Neural cell (in vitro differentiated cells): ENCODE measurements around the gene IST1.

Source experiments
- CTCF ChIP-seq: fragments of 450-650 bp; IDR thresholded peaks from 2 replicates; pipeline ENCODE4 v1.5.1; 2014; ENCODE audit warnings: antibody characterized with exemption, mild to moderate bottlenecking, moderate library complexity; ENCODE audit not compliant: poor library complexity, severe bottlenecking
- EP300 ChIP-seq: fragments of 450-650 bp; conservative IDR thresholded peaks from 2 replicates; pipeline ENCODE4 v1.6.1; 2014; ENCODE audit warnings: antibody characterized with exemption, mild to moderate bottlenecking, moderate library complexity; ENCODE audit not compliant: poor library complexity, severe bottlenecking
- EZH2 ChIP-seq: fragments of 200-600, 300-800 bp; shearing (Covaris generic), sonication (generic); IDR thresholded peaks from 2 replicates; pipeline ENCODE4 v1.6.1; 2014; ENCODE audit warnings: antibody characterized with exemption, low read length, borderline replicate concordance, mild to moderate bottlenecking; ENCODE audit not compliant: insufficient read depth, poor library complexity, severe bottlenecking
- RAD21 ChIP-seq: fragments of 450-650 bp; conservative IDR thresholded peaks from 2 replicates; pipeline ENCODE4 v1.6.1; 2014; ENCODE audit warnings: antibody characterized with exemption, mild to moderate bottlenecking, moderate library complexity
- REST ChIP-seq: IDR thresholded peaks from 2 replicates; pipeline ENCODE4 v1.6.1; 2012; ENCODE audit warnings: borderline replicate concordance
- SMC3 ChIP-seq: fragments of 450-650 bp; conservative IDR thresholded peaks from 2 replicates; pipeline ENCODE4 v1.6.1; 2014; ENCODE audit warnings: antibody characterized with exemption, mild to moderate bottlenecking, moderate library complexity; ENCODE audit not compliant: poor library complexity

- TF ChIP-seq CTCF: no peak
- TF ChIP-seq RAD21: no peak
- TF ChIP-seq EZH2: no peak
- TF ChIP-seq SMC3: no peak
- no peak for TF ChIP-seq EP300
- TF ChIP-seq REST: no peak
Observed at GRCh38 chr16:71895679-71896365, 491 bp downstream of the IST1 start.
